HG03066 (cell line): Measurements from ENCODE around the gene KANSL3.
"Not testable (repeated sequence)": the region's sequence is repeated elsewhere in the genome, so short reads cannot be mapped to it uniquely, and the experiment has no call there.

Experiments
- ATAC-seq: cut with Tn5 transposase; IDR thresholded peaks from one replicate; pipeline ENCODE4 v1.9.1; 2021; ENCODE audit warnings: low read depth; ENCODE audit not compliant: unreplicated experiment

The KANSL3 gene

DNA sequence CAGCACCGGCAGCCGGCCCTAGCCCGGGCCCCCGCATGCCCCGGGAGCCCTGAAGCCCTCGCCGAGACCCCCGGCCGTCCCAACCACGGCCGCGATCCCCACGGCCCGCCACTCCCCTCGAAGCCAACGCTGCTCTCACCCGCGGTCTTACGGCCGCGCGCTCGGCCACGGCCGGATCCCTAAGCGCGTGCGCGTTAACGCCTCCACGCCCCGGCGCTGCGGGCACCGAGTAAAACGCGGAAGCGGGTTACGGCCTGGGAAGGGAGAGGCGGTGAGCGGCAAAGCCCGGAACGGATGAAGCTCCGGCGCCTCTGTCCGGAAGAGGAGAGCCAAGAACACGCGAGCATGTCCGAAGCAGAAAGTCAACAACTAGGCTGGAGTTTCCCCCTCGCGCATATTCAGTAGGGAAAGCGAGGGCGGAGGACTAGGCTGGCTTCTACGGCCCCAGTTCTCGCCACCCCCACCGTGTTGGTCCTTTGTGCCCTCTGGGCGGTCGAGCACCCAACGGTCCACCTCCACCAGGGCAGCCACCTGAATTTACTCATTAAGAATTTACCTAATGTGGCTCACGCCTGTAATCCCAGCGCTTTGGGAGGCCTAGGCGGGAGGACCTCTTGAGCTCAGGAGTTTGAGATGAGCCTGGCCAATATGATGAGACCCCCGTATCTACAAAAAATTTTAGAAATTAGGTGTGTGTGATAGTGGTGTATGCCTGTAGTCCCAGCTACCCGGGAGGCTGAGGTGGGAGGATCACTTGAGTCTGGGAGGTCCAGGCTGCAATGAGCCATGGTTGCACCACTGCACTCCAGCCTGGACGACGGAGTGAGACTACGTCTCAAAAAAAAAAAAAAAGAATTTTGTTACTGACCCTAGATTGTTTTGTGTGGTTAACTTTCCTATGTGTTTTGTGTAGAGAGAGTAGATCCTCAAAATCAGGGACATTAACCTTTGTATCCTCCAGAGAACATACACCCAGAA lies at the start of gene KANSL3:
KANSL3 (minus strand) TSS at position 169 of the 978 bp plus-strand sequence. CDS start 1,177 bp downstream, outside the sequence.
- peak; percentile 49 for ATAC-seq

DNA sequence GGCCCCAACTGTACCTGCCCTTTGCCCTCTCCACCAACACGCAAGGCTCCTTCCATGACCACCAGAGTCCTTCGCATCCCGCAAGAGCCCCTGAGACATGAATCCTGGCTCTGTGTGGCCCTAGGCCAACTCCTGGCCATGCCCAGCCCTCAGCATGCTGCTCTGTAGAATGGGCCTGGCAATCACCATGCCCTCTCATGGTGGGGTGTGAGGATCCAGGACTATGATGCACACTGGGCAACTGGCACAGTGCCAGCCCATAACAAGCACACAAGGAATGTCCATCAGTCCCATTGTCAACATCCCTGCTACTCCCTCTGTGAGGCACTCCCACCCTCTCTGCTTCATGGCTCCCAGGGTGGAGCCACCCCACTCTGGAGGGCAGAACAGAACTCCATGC lies 49.2 kb upstream of the KANSL3 start:
- ATAC-seq, result no peak

DNA sequence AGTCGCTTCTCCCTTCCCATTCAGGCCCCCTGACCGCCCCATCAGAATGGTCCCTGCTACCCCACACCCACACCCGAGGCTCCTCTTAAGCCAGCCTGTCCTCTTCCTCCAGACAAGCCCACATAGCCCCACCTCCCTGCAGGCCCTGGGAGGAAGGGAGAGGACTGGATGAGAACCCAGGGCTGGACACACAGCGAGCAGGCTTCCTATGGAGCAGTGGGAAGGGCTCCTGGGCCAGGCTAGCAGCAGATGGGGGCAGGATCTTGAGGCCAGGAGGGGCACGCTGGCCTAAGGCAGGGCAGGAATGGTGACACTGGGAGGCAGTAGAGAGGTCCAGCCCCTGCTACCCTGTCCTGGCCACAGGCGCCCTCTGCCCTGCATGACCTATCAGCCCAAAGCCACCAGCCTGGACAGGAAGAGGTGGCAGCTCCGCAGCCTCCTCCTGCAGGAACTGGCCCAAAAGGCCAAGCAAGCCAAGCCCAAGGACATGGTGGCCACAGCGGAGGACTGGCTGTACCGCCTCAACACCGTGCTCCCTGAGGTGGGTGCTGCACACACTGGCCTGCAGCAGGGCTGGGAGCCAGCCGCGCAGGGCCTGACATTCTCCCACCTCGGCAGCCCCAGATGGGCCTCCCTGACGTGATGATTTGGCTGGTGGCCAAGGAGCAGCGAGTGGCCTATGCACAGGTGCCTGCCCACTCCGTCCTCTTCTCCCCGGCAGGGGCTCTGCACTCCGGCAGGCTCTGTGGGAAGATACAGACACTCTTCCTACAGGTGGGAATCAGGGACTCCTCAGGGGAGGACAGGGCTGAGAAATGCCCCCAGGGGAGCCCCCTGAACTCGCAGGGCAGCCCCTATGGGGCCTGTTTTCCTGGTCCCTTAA lies 47.7 kb upstream of the KANSL3 start:
- no peak for ATAC-seq

DNA sequence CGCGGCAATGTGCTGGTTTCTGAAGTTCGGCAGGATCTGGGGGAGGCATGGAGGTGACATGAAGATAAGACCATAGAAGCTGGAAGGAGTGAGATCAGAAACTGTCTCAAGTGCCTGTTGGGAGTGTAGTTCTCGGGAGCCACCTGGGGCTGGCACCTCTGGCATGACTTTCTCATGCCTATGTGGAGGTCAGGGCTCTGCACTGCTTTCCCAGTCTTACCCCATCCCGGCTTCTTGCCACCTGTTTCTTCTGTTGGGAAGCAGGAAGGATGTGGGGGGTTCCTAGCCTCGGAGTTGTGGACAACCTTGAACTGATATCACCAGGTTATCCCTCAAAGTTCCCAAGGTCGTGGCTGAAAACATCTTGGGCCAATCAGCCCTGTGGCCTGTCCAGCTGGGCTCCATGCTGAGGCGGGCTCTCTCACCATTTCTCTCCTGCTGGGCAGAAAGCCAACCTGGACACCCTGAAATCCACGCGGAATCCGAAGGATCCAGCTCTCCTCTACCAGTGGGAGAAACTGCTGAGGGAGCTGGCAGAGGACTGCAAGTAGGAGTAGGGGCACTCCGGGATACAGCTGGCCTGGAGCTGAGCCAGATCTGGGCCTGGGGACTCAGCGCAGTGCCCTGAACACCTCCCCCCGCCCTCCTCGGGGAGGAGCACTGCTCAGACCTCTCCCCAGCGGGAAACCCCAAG lies 46.9 kb upstream of the KANSL3 start:
- ATAC-seq, result no peak

DNA sequence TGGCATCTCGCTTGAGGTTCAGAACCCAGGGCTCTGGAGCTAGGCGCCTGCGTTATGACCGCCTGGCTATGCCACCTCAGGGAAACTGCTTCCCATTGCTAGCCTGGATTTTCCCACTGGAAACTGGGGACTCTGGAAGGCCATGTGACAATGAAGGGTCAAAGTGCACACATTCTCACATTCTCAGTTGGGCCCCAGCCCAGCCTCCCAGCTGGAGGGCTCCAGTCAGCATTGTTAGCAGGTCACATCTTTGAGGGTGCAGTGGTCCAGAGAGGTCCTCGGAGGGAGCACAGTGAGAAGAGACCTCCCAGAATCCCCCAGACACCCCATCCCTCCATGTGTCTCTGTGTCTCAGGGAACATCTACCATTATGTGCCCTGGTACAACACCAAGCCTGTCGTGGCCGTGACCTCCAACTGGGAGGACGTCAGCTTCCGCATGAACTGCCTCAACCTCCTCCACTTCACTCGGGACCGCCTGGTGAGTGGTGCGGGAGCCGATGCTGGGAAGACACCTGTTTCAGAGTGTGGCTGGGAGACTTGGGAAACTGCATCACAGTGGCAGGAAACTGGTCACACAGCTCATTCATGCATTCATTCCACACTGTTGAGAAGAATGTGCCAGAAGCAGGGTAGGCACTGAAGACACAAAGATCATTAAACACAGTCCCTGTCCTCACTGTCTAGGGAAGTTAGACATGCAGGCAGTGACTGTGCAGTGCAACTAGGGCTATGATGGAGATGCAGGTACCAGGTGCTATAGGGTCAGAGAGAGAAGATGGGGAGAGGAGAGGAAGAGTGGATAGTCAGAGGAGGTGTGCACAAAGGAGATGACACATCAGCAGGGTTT lies 46.1 kb upstream of the KANSL3 start:
- no peak for ATAC-seq

DNA sequence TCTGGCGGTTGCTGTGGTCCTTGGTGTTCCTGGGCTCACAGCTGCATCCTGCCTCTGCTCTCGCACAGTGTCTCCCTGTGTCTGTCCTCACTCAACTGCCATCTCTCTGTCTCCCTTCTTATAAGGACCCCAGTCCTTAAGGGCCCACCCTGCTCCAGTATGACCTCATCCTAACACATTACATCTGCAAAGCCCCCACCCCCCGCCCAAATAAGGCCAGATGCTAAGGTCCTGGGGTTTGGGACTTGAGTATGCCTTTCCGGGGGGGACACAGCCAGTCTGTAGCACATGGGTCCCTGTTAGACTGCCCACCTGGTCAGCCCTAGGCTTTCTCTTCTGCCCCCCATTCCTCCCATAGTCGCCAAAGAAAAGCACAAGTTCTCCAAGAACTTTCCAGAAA lies 45.2 kb upstream of the KANSL3 start:
- no peak for ATAC-seq

DNA sequence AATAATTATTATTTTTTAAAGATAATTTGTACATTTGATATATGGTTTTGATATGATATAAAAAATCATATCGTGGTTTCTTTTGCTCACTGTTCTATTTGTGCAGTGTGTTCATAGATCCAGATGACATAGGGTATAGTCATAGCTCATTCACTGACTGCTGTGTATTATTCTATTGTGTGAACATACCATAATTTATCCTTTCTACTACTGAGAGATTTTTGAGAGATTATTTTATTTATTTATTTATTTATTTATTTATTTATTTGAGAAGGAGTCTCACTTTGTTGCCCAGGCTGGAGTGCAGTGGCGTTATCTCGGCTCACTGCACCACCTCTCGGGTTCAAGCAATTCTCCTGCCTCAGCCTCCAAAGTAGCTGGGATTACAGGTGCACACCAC lies 43.4 kb upstream of the KANSL3 start:
- ATAC-seq, result no peak

DNA sequence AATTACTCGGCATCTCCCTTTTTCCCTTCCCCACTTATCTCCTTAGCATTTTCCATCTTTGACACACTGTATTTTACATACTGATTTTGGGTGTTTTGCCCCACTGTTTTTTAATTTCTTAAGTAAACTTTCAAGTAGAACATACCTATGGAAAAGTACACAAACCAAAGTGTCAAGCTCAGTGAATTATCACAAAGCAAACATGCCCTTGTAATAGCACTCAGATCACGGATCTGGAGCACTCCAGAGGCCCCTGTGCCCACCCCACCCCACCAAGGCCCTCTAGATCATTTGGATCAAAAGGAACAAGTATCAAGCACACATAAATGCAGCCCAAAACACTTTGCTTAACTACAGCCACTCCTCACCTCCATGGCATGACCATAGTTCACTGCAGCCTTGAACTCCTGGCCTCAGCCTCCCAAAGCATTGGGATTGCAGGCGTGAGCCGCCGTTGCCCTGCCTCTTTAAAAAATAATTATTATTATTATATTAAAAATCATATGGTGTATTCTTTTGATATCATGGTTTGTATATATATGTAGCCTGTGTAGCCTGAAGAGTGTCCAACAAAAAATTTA lies 42.5 kb upstream of the KANSL3 start:
- ATAC-seq, result no peak

DNA sequence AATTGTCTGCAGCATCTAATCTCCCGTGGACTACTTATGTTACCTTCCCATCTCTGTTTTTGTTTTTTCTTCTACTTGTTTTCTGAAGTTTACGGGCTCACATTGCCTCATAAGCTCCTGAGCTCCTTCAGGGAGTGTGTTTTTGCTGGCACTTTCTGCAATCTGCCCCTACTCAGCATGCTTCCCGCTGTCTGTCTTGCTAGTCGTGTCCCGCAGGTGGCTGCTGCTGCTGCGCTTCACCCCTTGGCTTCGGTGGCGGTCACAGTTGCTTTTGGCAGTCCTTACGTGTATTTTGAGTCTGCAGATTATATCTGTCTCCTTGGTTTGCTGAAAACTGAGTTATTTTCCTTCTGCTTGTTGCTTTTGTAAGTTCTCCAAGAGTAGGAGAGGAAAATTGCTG lies 41.7 kb upstream of the KANSL3 start:
- ATAC-seq, result no peak

DNA sequence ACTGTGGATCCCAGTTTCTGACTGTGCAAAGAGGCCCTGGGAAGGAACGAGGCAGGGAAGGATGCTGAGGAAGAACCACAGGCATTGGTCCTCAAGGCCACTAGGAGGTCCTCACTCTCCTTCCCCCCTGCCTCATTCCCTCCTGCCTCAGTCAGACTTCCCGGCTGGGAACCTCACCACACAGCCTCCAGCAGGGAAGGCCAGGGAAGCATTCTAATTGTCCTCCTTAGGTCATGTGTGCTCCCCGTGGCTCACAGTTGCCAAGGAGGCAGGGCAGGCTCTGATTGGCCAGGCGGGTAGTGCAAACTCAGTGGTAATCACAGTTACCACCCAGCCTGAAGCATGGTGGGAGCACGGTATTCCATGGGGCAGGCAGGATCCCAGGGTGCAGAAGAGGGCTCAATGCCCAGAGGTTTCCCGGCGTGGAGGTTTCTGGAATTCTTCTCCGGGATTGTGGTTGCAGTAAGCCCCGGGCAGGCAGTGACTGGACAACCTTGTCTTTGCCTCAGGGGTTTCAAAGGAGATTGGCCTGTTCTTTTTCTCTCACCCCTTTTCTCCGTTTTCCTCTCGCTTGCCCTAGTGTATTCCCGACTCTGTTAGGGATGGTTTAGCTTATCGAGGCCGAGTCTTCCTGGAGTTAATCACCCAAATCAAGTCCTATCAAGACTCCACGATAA lies 31.6 kb upstream of the KANSL3 start:
- ATAC-seq, result no peak

DNA sequence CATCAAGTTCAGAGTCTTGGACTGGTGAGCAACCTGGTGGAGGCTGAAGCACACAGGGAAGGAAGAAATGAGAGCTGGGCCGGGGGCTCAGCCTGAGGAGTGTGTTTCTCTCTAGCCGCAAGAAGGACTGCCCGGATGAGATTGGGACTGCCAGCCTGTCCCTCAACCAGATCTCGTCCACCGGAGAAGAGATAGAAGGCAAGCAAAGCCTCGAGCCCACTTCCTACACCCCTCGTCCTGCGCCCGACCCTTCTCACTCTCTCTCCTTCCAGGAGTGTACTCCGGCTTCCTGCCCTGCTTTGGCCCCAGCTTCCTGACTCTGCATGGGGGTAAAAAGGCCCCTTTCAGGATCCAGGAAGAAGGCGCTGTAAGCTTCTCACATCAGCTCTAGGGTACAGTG lies 30.7 kb upstream of the KANSL3 start:
- no peak for ATAC-seq

DNA sequence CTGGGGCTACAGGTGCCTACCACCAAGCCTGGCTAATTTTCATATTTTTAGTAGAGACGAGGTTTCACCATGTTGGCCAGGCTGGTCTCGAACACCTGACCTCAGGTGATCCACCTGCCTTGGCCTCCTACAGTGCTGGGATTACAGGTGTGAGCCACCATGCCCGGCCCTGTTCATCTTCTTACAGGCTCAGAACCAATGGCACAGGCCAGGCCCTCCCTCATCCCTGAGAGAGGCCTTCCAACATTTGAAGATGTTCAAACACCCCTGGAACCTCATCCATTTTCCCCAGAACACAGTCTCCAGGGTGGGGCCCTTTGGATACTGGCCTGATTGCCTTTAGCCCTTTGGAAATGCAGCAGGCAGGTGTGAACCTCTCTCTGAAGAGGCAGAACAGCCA lies 27.6 kb upstream of the KANSL3 start:
- ATAC-seq, result not testable (repeated sequence)

DNA sequence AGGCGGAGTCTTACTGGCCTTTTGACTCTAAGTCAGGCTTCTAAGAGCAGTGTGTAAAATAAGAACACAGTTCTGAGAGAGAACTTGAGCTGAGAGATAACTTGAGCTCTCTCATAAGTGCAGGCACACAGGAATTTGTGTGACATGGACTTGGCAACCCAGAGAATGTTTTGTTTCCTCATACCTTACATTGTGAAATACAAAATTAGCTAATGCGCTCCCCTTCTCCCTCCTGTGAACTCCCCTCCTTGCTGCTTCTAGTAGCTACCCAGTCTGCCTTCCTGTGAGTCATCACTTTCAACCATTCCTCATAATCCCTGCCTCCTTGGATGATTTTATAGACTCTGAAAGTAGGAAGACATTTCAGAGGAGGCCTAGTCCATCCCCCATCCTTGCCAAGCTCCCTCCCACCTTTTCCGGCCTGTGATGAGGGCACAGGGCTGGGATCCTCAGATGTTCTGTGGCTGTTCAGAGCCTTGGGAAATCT lies 27.0 kb upstream of the KANSL3 start:
- no peak for ATAC-seq

DNA sequence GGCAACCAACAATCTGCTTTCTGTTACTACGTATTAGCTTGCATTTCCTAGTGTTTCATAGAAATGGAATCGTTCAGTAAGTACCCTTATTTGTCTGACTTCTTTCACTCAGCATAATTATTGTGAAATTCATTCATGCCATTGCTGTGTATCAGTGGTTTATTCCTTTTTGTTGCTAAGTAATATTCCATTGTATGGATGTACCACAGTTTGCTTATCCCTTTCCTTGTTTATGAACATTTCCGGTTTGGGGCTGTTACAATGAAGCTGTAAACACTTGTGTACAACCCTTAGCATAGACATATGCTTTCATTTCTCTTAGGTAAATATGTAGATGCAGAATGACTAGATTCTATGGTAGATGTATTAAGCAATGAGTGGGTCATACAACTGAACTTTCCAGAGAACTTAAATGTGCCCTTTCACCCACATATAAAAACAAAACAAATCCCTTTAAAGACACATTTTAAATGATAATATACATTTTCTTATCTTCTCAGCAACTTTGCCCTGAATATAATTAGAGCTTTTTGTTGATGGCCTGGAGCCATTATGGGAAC lies 26.3 kb upstream of the KANSL3 start:
- ATAC-seq, result no peak

DNA sequence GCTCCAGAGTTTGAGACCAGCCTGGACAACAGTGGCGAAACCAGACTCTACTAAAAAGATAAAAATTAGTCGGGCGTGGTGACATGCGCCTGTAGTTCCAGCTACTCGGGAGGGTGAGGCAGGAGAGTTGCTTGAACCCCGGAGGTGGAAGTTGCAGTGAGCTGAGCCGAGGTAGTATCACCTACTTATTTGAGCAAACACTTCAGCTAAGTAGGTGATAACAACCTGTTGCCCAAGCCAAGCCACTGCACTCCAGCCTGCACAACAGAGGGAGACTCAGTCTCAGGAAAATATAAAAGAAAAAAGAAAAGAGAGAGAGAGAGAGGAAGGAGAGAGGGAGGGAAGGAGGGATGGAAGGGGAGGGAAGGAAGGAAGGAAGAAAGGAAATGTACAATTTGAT lies 25.7 kb upstream of the KANSL3 start:
- ATAC-seq, result no peak

DNA sequence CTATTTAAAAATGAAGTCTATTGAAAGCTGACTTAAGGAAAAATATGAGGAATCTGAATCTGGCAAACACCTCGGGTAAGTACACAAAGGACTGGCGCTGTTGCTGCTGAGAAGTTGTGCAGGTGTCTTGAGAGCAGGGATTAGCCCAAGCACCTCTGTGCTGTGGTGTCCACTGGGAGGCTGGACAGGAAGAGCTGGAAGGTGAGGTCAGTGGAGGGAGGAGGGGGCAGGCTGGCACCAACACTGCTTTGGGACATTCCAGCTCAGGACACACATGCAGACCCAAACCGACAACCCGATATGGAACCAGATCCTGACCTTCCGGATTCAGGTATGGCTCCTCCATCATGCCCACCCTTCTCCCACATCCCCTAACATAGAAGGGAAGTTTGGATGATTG lies 25.1 kb upstream of the KANSL3 start:
- ATAC-seq, result no peak

DNA sequence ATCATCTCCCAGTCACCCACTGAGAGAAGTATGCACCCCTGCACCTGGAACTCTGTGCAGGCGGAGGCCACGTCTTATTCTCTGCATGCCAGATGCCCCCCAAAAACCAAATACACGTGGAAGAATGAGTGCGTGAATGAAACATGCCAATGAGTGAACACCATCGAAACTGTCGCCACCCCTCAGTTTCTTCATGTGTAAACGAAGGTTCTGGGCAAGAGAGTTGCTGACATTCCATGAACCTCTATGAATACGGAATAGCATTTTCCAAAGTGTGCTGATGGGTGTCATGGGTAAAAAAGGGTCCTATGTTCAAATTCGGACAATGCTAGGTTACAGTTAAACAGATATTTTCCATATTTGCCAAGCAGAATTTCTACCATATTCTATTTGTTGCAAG lies 24.2 kb upstream of the KANSL3 start:
- ATAC-seq, result no peak

DNA sequence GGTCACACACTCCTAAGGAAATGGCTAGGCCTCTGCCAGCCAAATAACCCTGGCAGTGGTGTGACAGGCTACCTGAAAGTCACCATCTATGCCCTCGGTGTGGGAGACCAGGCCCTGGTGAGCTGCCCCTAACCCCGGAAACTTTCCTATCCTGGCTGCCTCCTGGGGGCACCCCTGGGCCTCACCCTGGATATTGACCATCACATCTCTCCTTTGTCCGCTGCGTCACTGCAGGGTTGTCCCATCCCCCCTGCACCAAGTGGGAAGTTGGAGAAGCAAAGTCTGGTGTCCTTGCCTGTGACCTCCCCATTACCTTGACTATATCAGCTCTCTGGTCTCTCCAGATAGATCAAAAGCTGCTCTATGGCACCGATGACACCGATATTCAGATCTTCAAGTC lies 23.2 kb upstream of the KANSL3 start:
- ATAC-seq, result no peak

DNA sequence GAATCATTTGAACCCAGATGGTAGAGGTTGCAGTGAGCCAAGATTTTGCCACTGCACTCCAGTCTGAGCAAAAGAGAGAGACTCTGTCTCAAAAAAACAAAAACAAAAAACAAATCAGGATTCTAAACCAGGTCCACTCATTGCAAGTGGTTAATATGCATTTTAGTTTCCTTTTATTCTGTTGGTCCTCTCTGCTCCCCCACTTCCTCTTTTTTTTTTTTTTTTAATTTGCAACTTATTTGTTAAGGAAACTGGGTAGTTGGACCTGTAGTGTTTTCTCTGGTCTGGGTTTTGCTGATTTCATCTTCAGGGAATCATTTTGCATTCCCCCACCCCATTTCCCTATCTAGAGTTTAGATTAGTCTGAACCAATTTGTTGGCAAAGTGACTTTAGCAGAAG lies 18.4 kb upstream of the KANSL3 start:
- no peak for ATAC-seq
